RCC 7860 (cell line): ENCODE results near the gene DUSP19.
"Not testable (repeated sequence)": the region's sequence is repeated elsewhere in the genome, so short reads cannot be mapped to it uniquely, and the experiment has no call there.

Experiments used
- DNase-seq: peaks from one replicate; pipeline ENCODE4 v3.0.0-alpha.2; 2015; ENCODE audit warnings: low spot score
- FAIRE-seq: peaks from 2 replicates; lab custom pipeline; 2012; peaks lifted over from hg19 to GRCh38; lab: Jason Lieb, UNC

The DUSP19 gene, protein sequence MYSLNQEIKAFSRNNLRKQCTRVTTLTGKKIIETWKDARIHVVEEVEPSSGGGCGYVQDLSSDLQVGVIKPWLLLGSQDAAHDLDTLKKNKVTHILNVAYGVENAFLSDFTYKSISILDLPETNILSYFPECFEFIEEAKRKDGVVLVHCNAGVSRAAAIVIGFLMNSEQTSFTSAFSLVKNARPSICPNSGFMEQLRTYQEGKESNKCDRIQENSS

GRCh38 chr2:183078464-183079138, at the start of gene DUSP19:
Gene DUSP19, plus strand, starts transcription at chr2:183078747. Its CDS starts 187 bp downstream, at chr2:183078934.
- FAIRE-seq = peak; percentile 93
- DNase-seq = peak; percentile 93

- no peak for DNase-seq
Measured at GRCh38 chr2:183029219-183029618, 49.3 kb upstream of the DUSP19 start.

GRCh38 chr2:183031911-183032794, 46.4 kb upstream of the DUSP19 start:
- DNase-seq = no peak
- no peak for FAIRE-seq

More at GRCh38 chr2:183029219-183029618, 49.3 kb upstream of the DUSP19 start:
- no peak for FAIRE-seq

- FAIRE-seq = no peak
- DNase-seq = no peak
Measured at GRCh38 chr2:183033951-183034350, 44.6 kb upstream of the DUSP19 start.

GRCh38 chr2:183034806-183035205, 43.7 kb upstream of the DUSP19 start:
- FAIRE-seq = peak; percentile 49
- DNase-seq = no peak

DNA sequence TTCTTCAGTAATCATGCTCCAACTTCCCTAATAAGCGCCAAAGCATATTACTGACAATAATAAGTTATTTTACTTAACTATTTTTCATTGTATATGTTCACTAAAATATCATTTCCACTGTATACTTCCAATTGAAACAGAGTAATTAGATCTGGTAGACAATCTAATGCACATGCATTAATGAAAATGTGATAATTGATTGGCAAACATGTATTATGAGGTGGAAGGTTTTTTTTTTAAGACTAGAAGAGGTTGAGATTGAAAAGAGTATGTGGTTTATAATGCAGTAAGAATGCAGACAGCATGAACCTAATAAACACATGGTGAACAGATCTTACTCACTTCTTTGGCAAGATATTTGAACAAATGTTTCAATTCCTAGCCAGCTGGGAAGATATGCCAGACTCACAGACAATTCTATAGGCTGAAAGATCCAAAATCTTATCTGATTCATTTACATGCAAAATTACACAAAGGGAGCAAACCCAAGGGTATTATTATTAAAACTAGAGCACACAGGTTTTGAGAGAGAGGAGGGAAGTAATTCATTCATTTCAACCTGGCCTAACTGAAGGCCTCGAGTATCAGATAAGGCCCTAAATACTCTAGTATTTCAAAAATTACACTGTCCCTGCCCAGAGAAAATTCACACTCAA, 43.1 kb upstream of the DUSP19 start:
- no peak for FAIRE-seq
- DNase-seq = no peak

- FAIRE-seq (no peak), DNase-seq (no peak)
Measured at GRCh38 chr2:183035954-183036669, 42.4 kb upstream of the DUSP19 start.

DNA sequence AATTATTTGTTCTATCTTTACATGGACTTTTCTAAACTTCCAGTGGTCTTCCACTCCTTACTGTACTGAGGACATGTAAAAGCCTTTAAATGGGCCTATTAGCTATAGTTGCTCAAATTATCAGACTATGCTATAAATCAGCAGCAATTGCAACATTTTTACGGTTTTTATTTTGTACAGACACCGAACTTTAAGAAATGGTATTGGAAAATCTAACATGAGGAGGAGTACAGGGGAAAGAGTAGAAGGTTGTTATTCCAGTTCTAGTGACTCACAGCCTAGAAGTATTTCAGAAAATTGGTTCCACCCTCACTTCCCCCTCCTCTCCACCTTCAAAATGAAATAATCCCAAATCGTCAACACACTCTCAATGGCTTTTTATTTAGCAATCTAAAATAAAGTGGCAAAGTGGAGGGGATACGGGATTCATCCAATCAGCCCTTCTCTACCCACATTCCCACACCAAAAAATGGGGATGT, 41.4 kb upstream of the DUSP19 start:
- DNase-seq = peak; percentile 23
- FAIRE-seq = peak; percentile 58

DNA sequence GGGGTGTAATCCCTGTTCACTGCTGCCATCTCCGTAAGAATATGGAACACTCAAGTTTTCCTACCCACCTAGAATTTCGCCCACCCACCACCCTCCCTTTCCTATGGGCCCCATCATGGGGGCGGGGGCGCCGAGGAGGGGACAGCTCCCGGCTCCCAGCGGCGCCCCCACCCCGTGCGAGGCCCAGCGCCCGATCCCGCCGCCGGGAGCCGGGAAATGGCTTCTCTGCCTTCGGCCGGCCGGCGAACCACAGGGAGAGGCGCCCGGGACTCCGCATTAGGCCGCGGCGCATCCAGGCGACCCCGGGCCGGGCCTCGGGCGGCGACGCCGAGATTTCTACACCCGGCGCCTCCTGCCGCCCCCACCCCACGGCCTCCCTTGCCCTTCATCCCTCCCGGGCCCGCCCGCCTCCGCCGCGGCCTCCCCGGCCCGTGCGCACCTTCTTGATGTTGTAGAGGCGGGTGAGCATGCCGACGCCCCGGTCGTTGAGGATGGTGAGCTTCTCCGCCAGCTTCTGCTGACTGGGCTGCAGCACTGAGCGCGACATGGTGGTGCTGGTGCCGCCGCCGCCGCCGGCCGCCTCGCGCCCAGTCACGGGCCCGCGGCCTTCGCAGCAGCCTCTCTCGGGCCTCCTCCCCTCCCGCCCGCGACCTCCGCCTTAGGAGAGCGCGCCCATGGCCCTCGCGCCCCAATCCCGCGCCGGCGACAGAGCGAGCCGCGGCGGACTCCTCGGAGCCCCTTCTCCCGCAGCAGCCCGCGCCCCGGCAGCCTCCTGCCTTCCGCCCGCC, 40.8 kb upstream of the DUSP19 start:
- DNase-seq (no peak), FAIRE-seq (no peak)

GRCh38 chr2:183038341-183039300, 39.9 kb upstream of the DUSP19 start, which contains the start of gene NCKAP1:
Gene NCKAP1, minus strand, starts transcription at chr2:183038457. Its CDS starts 358 bp downstream, at chr2:183038099.
- FAIRE-seq = no peak
- peak; percentile 73 for DNase-seq

DNA sequence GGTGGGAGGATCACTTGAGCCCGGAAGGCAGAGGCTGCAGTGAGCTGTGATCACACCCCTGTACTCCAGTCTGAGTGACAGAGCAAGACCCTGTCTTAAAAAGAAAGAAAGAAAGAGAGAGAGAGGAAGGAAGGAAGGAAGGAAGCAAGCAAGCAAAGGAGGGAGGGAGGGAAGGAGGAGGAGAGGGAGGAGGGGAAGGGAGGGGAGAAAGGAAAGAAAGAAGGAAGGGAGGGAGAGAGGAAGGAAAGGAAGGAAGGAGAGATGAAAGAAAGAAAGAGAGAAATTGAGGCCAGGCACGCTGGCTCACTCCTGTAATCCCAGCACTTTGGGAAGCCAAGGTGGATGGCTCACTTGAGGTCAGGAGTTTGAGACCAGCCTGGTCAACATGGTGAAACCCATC, 37.9 kb upstream of the DUSP19 start:
- no peak for FAIRE-seq
- no peak for DNase-seq

DNA sequence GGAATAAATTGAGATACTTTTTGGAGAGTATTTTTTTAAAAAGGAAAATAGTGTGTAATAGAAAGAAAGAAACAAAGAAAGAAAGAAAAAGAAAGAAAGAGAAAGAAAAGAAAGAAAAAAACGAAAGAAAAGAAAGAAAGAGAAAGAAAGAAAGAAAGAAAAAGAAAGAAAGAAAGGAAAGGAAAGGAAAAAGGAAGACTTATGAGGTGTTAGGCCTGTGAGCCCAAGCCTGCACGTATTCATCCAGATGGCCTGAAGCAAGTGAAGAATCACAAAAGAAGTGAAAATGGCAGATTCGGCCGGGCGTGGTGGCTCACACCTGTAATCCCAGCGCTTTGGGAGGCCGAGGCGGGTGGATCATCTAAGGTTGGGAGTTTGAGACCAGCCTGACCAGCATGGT, 35.0 kb upstream of the DUSP19 start:
- FAIRE-seq, DNase-seq: not testable (repeated sequence)

GRCh38 chr2:183047486-183048125, 30.9 kb upstream of the DUSP19 start:
- FAIRE-seq, DNase-seq: not testable (repeated sequence)

- FAIRE-seq = no peak
Measured at GRCh38 chr2:183049420-183049819, 29.1 kb upstream of the DUSP19 start.

GRCh38 chr2:183057333-183057985, 21.1 kb upstream of the DUSP19 start:
- no peak for FAIRE-seq
- DNase-seq = no peak

More at GRCh38 chr2:183049420-183049819, 29.1 kb upstream of the DUSP19 start:
- DNase-seq = no peak

DNA sequence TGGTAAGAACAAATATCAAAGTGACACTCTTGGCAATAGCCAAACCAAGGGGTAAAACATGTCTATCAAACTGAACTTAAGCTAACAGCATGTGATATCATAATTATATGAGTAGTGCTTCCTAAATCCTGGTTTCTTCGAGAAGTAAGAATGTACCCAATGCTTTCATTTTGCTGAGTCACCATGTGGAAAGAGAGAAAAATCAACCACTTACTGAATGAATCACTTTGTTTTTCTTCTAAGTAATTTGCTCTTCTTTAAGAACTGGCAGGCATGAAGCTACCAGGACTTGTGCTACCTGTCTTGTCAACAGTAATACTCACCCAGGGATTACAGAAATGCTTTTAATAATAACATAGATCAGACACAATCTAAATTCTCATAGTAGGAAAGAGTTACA, 19.0 kb upstream of the DUSP19 start:
- FAIRE-seq (peak; percentile 90), DNase-seq (peak; percentile 74)
